Thyroid gland (tissue), 4 donors: ENCODE data around the gene EXOC4. TPM values are rescaled to one million over a fixed set of nuclear protein-coding genes. Genes with fewer than 3 reads are reported as not detected.
A peak's percentile ranks its signal among the peaks of the same experiment; 100 is the strongest.

Experiments
- DNase-seq, 2 donors: peaks; one replicate each; pipeline ENCODE4 v3.0.0-alpha.2; 2019
- H3K27ac ChIP-seq, 3 donors: fragments of 200-600 bp; sonication (generic); 1 replicate in 2 of 3; 2 replicates in 1 of 3; pipeline ENCODE4 v1.5.1; 2016 to 2019; ENCODE audit warnings: mild to moderate bottlenecking in 1 of 3, moderate library complexity in 1 of 3
- H3K27me3 ChIP-seq: fragments of 200-600 bp; sonication (generic); one replicate; pipeline ENCODE4 v1.5.1; 2019
- H3K36me3 ChIP-seq, 2 donors: fragments of 200-600 bp; sonication (generic); one replicate each; pipeline ENCODE4 v1.5.1; 2016 to 2019
- H3K4me1 ChIP-seq, 2 donors: fragments of 200-600 bp; sonication (generic); one replicate each; pipeline ENCODE4 v1.5.1; 2017 to 2019
- H3K4me3 ChIP-seq, 3 donors: fragments of 200-600 bp; sonication (generic); replicated peaks in 1 of 3; 1 replicate in 2 of 3; 2 replicates in 1 of 3; pipeline ENCODE4 v1.5.1; 2016; ENCODE audit warnings: mild to moderate bottlenecking in 1 of 3
- H3K9me3 ChIP-seq: fragments of 200-600 bp; sonication (generic); one replicate; pipeline ENCODE4 v1.5.1; 2017
- POLR2A ChIP-seq, 2 donors: fragments of 450-650 bp; IDR thresholded peaks; one replicate each; pipeline ENCODE4 v1.6.1; 2017; ENCODE audit warnings: antibody characterized with exemption in 2 of 2, mild to moderate bottlenecking in 2 of 2, moderate library complexity in 1 of 2
- WGBS, 2 donors: methylation state at CpG; one replicate each; pipeline ENCODE4 v1.1.5; 2017; 5-methylcytosine and 5-hydroxymethylcytosine counted together
- intact Hi-C: fragments of 100-400 bp; cut with DNase I; formaldehyde crosslinking; loops from one replicate; pipeline ENCODE4 v1.15.1; 2023
- total RNA-seq, 4 donors: library from RNA; depleted of rRNA; stranded (reverse); fragments of >200 nt; gene quantifications; one replicate each; pipeline ENCODE4 v1.2.3, GENCODE V29; 2016
- TF ChIP-seq, protein P1 (sequence below), 6 experiments: fragments of 200-600 bp in 3 of 6; fragments of 450-650 bp in 3 of 6; sonication (generic) in 3 of 6; IDR thresholded peaks; one replicate each; pipeline ENCODE4 v1.5.1; 2016 to 2019; ENCODE audit warnings: antibody characterized with exemption in 6 of 6, mild to moderate bottlenecking in 2 of 6, inconsistent platforms in 1 of 6, moderate library complexity in 1 of 6

The EXOC4 gene
- total RNA-seq, 4 donors from 2014 or later, result 74.0 to 116 (median 107) TPM

DNA sequence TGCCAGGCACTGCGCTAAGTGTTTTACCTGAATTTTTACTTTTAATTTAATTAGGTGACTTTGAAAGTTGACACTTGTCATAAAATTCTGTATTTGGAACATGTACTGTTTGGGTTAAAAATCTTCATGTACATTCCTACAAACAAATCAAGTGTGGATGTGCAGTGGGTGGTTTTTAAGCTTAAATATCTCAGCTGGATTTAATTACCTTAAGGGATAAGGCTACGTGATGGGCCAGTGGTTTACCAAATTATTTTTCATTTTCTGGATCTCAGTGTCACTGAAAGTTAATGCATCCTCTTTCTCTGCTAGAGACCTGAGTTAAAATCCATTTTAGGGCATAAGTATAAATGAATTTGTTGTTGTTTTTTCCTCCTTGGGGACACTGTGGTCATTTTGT lies 51.1 kb downstream of the EXOC4 start:
- Histone ChIP-seq H3K4me1 (peaks cover 5 to 21% of the 10 kb centered on the region in 2 donors), H3K9me3 (no peaks in the 10 kb centered on the region), H3K36me3 (peaks cover 0 to 15% of the 10 kb centered on the region in 2 donors), H3K27me3 (no peaks in the 10 kb centered on the region), H3K27ac (no peak overlapping the region), H3K4me3 (no peak overlapping the region)
- WGBS, 2 donors, result 92 to 94% methylated on average over 2 of the region's 2 CpGs
- intact Hi-C loops, result no loop called here
- no peak for DNase-seq
- no peak for TF ChIP-seq POLR2A (IDR thresholded peaks at IDR 0.05)
- TF ChIP-seq, protein P1, sequence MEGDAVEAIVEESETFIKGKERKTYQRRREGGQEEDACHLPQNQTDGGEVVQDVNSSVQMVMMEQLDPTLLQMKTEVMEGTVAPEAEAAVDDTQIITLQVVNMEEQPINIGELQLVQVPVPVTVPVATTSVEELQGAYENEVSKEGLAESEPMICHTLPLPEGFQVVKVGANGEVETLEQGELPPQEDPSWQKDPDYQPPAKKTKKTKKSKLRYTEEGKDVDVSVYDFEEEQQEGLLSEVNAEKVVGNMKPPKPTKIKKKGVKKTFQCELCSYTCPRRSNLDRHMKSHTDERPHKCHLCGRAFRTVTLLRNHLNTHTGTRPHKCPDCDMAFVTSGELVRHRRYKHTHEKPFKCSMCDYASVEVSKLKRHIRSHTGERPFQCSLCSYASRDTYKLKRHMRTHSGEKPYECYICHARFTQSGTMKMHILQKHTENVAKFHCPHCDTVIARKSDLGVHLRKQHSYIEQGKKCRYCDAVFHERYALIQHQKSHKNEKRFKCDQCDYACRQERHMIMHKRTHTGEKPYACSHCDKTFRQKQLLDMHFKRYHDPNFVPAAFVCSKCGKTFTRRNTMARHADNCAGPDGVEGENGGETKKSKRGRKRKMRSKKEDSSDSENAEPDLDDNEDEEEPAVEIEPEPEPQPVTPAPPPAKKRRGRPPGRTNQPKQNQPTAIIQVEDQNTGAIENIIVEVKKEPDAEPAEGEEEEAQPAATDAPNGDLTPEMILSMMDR (IDR thresholded peaks at IDR 0.05), result no peak

DNA sequence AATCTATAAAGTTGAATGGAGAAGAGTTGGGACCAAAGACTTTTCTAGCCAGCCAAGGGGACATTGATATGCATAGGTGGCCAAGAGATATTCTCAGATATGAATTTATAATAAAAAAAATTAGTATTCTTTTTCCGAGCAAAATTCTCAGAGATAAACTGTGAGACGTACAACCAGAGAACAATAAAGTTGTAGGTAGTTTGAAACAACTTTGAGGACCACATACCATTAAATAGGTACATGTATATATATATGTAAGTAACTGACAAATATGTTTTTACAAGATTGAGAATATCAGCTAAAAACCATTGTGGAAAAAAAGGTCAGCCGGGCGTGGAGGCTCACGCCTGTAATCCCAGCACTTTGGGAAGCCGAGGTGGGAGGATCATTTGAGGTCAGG lies 56.5 kb downstream of the EXOC4 start:
- H3K4me1 ChIP-seq, result peaks cover 5 to 8% of the 10 kb centered on the region in 2 donors
- 98% methylated on average over 6 of the region's 6 CpGs for WGBS, 2 donors
- H3K4me3 ChIP-seq, result no peak overlapping the region
- no peak for DNase-seq
- intact Hi-C loops, result no loop called here
- TF ChIP-seq, protein P1 (IDR thresholded peaks at IDR 0.05), result no peak
- no peak for TF ChIP-seq POLR2A (IDR thresholded peaks at IDR 0.05)
- no peak overlapping the region for H3K27ac ChIP-seq
- no peaks in the 10 kb centered on the region for H3K27me3 ChIP-seq
- H3K36me3 ChIP-seq, result peaks cover 0 to 15% of the 10 kb centered on the region in 2 donors
- H3K9me3 ChIP-seq, result no peaks in the 10 kb centered on the region

DNA sequence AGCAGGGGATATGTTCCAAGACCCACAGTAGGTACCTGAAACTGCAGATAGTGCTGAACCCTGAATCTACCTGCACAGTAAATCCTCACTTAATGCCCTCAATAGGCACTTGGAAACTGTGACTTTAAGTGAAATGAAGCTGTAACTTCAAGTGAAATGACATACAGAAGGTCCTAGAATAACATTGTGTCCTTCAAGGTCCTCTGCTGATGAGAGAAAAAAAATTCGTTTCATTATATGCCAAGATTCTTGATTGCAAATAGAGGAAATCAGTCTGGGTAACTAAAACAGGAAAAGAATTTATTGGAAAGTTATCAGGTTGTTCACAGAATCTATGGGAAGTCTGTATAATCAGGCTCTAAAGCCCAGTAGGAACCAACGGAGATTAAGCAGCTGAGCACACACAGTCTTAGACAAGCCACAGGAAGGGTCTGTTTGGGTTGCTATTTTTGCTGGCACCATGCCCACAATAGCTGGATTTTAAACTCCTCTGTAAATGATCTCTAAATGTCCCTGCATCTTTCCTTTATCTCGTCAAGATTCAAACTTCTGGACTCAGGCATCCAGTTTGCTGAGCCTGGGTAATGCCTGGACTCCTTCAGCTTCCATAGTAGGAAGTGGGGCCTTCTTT lies 57.5 kb downstream of the EXOC4 start:
- no peak overlapping the region for H3K27ac ChIP-seq
- H3K36me3 ChIP-seq, result peaks cover 5 to 15% of the 10 kb centered on the region in 2 donors
- H3K4me3 ChIP-seq, result no peak overlapping the region
- no peaks in the 10 kb centered on the region for H3K9me3 ChIP-seq
- WGBS, 2 donors, result 30 to 35% methylated on average over 3 of the region's 3 CpGs
- intact Hi-C loops, result no loop called here
- H3K4me1 ChIP-seq, result peaks cover 5 to 8% of the 10 kb centered on the region in 2 donors
- TF ChIP-seq, protein P1 (IDR thresholded peaks at IDR 0.05), result no peak
- no peak for TF ChIP-seq POLR2A (IDR thresholded peaks at IDR 0.05)
- no peaks in the 10 kb centered on the region for H3K27me3 ChIP-seq
- DNase-seq, result peak; percentile 26 to 30

DNA sequence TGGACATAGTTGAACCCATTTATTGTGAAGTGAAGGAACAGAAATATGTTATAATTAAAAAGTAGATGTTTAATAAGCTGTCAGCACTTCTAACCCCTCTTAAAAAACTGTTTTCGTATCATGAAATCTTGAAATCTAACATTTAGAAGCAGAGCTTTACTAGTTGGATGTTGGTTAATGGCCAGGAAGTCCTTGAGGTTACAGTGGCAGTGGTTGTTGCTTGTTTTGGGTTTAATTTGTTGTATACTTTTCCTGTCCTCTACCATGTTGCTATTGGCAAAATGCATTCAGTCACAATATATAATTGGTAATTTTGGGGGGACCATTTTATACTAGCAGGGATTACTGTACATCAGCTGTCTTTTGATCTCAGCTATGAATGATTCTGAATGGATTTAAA lies 60.7 kb downstream of the EXOC4 start:
- Histone ChIP-seq H3K36me3 (peaks cover 0 to 5% of the 10 kb centered on the region in 2 donors), H3K27me3 (no peaks in the 10 kb centered on the region), H3K4me3 (no peak overlapping the region), H3K27ac (no peak overlapping the region), H3K4me1 (peaks cover 8 to 13% of the 10 kb centered on the region in 2 donors), H3K9me3 (no peaks in the 10 kb centered on the region)
- intact Hi-C loops, result no loop called here
- no peak for DNase-seq
- WGBS, 2 donors, result 90 to 91% methylated on average over 1 of the region's 1 CpG
- TF ChIP-seq, protein P1 (IDR thresholded peaks at IDR 0.05), result no peak
- no peak for TF ChIP-seq POLR2A (IDR thresholded peaks at IDR 0.05)

DNA sequence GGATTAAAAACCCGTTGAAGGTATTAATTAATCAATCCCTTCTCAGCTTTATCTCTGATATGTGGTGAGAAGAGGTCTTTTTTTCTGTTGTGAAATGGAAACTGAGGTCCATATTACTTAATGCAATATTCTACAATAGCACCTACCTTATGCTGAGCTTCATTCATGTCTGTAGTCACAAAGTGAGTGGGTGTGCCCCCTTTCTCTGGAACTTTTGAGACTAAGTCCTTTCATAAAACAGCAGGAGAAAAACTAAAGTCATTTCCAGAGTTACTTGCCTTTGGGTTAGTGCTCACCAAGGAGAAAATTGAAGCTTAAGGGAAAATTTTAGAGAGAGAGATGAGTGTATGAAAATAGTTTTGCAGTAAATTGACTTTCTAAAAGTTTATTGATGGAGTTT lies 61.2 kb downstream of the EXOC4 start:
- no peak overlapping the region for H3K4me3 ChIP-seq
- whole genome bisulfite sequencing, 2 donors, result 86 to 92% methylated on average over 1 of the region's 1 CpG
- peaks cover 0 to 5% of the 10 kb centered on the region in 2 donors for H3K36me3 ChIP-seq
- DNase-seq, result no peak
- H3K27ac ChIP-seq, result no peak overlapping the region
- no peaks in the 10 kb centered on the region for H3K9me3 ChIP-seq
- TF ChIP-seq POLR2A (IDR thresholded peaks at IDR 0.05), result no peak
- TF ChIP-seq, protein P1 (IDR thresholded peaks at IDR 0.05), result no peak
- intact Hi-C loops, result no loop called here
- H3K27me3 ChIP-seq, result no peaks in the 10 kb centered on the region
- H3K4me1 ChIP-seq, result peaks cover 8 to 13% of the 10 kb centered on the region in 2 donors
